HepG2 (cell line): ENCODE results near the gene TPBG. TPM values are rescaled to one million over a fixed set of nuclear protein-coding genes. Genes with fewer than 3 reads are reported as not detected.
A peak's percentile ranks its signal among the peaks of the same experiment; 100 is the strongest.

Experiments used
- CCDC6 ChIP-seq: sonication (generic); formaldehyde crosslinking; IDR thresholded peaks from 2 replicates; pipeline ENCODE4 v1.8.1; 2022; ENCODE audit warnings: mild to moderate bottlenecking, missing genetic modification reagents, moderate library complexity
- DRAP1 ChIP-seq: IDR thresholded peaks from 2 replicates; pipeline ENCODE4 v1.6.1; 2016; ENCODE audit warnings: missing genetic modification reagents, missing compliant biosample characterization
- IKZF4 ChIP-seq: sonication (generic); formaldehyde crosslinking; IDR thresholded peaks from 2 replicates; pipeline ENCODE4 v1.5.1; 2020; ENCODE audit warnings: borderline replicate concordance, mild to moderate bottlenecking, low read depth, missing genetic modification reagents; ENCODE audit errors: not compliant biosample characterization
- IKZF5 ChIP-seq: IDR thresholded peaks from 2 replicates; pipeline ENCODE4 v1.6.1; 2018; ENCODE audit warnings: missing genetic modification reagents, mild to moderate bottlenecking, missing compliant biosample characterization
- NR1H2 ChIP-seq: sonication (generic); formaldehyde crosslinking; IDR thresholded peaks from 2 replicates; pipeline ENCODE4 v1.8.1; 2022; ENCODE audit warnings: low read depth, missing genetic modification reagents, borderline replicate concordance
- PHF8 ChIP-seq: sonication (generic); formaldehyde crosslinking; IDR thresholded peaks from 2 replicates; pipeline ENCODE4 v1.5.0; 2020; ENCODE audit warnings: missing genetic modification reagents
- RBFOX2 ChIP-seq: fragments of 200-400 bp; formaldehyde crosslinking; IDR thresholded peaks from 2 replicates; pipeline ENCODE4 v1.6.1; 2017; ENCODE audit warnings: low read depth, mild to moderate bottlenecking, low read length
- SAFB2 ChIP-seq: sonication (generic); formaldehyde crosslinking; IDR thresholded peaks from 2 replicates; pipeline ENCODE4 v1.5.1; 2020; ENCODE audit warnings: missing genetic modification reagents, low read depth, mild to moderate bottlenecking, borderline replicate concordance
- SP2 ChIP-seq: sonication (generic); formaldehyde crosslinking; IDR thresholded peaks from 2 replicates; pipeline ENCODE4 v1.5.1; 2020; ENCODE audit warnings: mild to moderate bottlenecking, missing genetic modification reagents
- STAG1 ChIP-seq: sonication (generic); formaldehyde crosslinking; IDR thresholded peaks from 2 replicates; pipeline ENCODE4 v1.4.0; 2020; ENCODE audit warnings: missing genetic modification reagents
- TAF15 ChIP-seq: fragments of 200-400 bp; formaldehyde crosslinking; IDR thresholded peaks from one replicate; pipeline ENCODE4 v1.6.1; 2018; ENCODE audit warnings: mild to moderate bottlenecking, low read depth, low read length; ENCODE audit not compliant: poor library complexity, severe bottlenecking
- TEAD3 ChIP-seq: optimal IDR thresholded peaks from 2 replicates; pipeline ENCODE3; 2016; ENCODE audit warnings: borderline replicate concordance
- TFDP1 ChIP-seq: IDR thresholded peaks from 2 replicates; pipeline ENCODE4 v1.6.1; 2016; ENCODE audit warnings: missing compliant biosample characterization, missing genetic modification reagents, borderline replicate concordance
- ZBTB1 ChIP-seq: sonication (generic); formaldehyde crosslinking; IDR thresholded peaks from 2 replicates; pipeline ENCODE4 v1.4.0; 2020; ENCODE audit warnings: missing genetic modification reagents, borderline replicate concordance
- ZFP91 ChIP-seq: sonication (generic); formaldehyde crosslinking; IDR thresholded peaks from 2 replicates; pipeline ENCODE4 v1.9.0; 2022; ENCODE audit warnings: missing genetic modification reagents, mild to moderate bottlenecking, borderline replicate concordance
- ZNF138 ChIP-seq: sonication (generic); formaldehyde crosslinking; IDR thresholded peaks from 2 replicates; pipeline ENCODE4 v1.5.0; 2020; ENCODE audit warnings: mild to moderate bottlenecking, low read depth, missing genetic modification reagents
- ZNF546 ChIP-seq: sonication (generic); formaldehyde crosslinking; conservative IDR thresholded peaks from 2 replicates; pipeline ENCODE4 v1.8.1; 2023; ENCODE audit warnings: mild to moderate bottlenecking, missing genetic modification reagents
- ZNF674 ChIP-seq: sonication (generic); formaldehyde crosslinking; IDR thresholded peaks from 2 replicates; pipeline ENCODE4 v1.5.0; 2020; ENCODE audit warnings: low read depth, mild to moderate bottlenecking, missing genetic modification reagents
- polyA plus RNA-seq, 8 experiments: library from polyadenylated mRNA; depleted of rRNA in 3 of 8; stranded (reverse) in 7 of 8; unstranded in 1 of 8; fragments of >200 nt; fragmentation: Illumina TruSeq in 4 of 8; extraction: Trizol in 4 of 8; gene quantifications; 2 replicates each; pipeline versions ENCODE4 v1.2.1 to v1.2.3, GENCODE V29; 2011 to 2016; ENCODE audit warnings: low read depth in 4 of 8, missing spikeins in 1 of 8, mixed read lengths in 1 of 8; ENCODE audit not compliant: insufficient read depth in 1 of 8
- total RNA-seq, 5 experiments: library from RNA; depleted of rRNA; stranded (reverse); fragments of >200 nt; fragmentation: Illumina TruSeq; extraction: Trizol; gene quantifications; 2 replicates each; pipeline ENCODE4 v1.2.3, GENCODE V29; 2016; ENCODE audit warnings: low read depth in 1 of 5
- TF ChIP-seq, protein P1 (sequence below), 2 experiments: sonication (generic) in 1 of 2; formaldehyde crosslinking in 1 of 2; IDR thresholded peaks; 2 replicates each; pipeline versions ENCODE4 v1.4.0 to v1.6.1; 2018 to 2020; ENCODE audit warnings: missing genetic modification reagents in 2 of 2, borderline replicate concordance in 1 of 2, low read depth in 1 of 2, mild to moderate bottlenecking in 1 of 2, missing biosample characterization in 1 of 2

Gene TPBG
- total and polyA plus RNA-seq, 2 of the 13 experiments (the other 11 are each of a cell fraction or from before 2014, with no cell fraction given): 0.73 to 0.75 TPM

GRCh38 chr6:82363428-82364086 is at the start of gene TPBG (continued):
- no peak for TF ChIP-seq ZNF138 (CRISPR knock-in tag)
- no peak for TF ChIP-seq CCDC6
- TF ChIP-seq NR1H2 (CRISPR knock-in tag): no peak
- no peak for TF ChIP-seq SP2
- no peak for TF ChIP-seq RBFOX2
- no peak for TF ChIP-seq SAFB2 (CRISPR knock-in tag)
- TF ChIP-seq, protein P1, sequence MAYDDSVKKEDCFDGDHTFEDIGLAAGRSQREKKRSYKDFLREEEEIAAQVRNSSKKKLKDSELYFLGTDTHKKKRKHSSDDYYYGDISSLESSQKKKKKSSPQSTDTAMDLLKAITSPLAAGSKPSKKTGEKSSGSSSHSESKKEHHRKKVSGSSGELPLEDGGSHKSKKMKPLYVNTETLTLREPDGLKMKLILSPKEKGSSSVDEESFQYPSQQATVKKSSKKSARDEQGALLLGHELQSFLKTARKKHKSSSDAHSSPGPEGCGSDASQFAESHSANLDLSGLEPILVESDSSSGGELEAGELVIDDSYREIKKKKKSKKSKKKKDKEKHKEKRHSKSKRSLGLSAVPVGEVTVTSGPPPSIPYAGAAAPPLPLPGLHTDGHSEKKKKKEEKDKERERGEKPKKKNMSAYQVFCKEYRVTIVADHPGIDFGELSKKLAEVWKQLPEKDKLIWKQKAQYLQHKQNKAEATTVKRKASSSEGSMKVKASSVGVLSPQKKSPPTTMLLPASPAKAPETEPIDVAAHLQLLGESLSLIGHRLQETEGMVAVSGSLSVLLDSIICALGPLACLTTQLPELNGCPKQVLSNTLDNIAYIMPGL (CRISPR knock-in tag; IDR thresholded peaks at IDR 0.05; ENCODE audit: borderline replicate concordance in 1 of 2, low read depth in 1 of 2): peak in 1 of 2 experiments; percentile 44; a peak in 1 of 4 replicates
- peak; percentile 63 for TF ChIP-seq TAF15
- TF ChIP-seq ZNF674 (CRISPR knock-in tag): 0 out of 2 replicates have a peak, but pooled peaks have one; percentile 48
- TF ChIP-seq STAG1: peak; percentile 28
- peak; percentile 66 for TF ChIP-seq TEAD3 (CRISPR knock-in tag)
- TF ChIP-seq ZBTB1 (CRISPR knock-in tag): no peak
- TF ChIP-seq IKZF5: no peak
- 0 out of 2 replicates have a peak, but pooled peaks have one; percentile 12 for TF ChIP-seq ZNF546
- peak; percentile 34; the same call in 1 of the 2 replicates for TF ChIP-seq ZFP91
- 0 out of 2 replicates have a peak, but pooled peaks have one; percentile 15 for TF ChIP-seq PHF8
- no peak for TF ChIP-seq IKZF4
- peak; percentile 26; the same call in 1 of the 2 replicates for TF ChIP-seq TFDP1 (CRISPR knock-in tag)
- no peak for TF ChIP-seq DRAP1 (CRISPR knock-in tag)
